ENCODE measurements around the gene DNAJB8. TPM values are rescaled to one million over a fixed set of nuclear protein-coding genes. Genes with fewer than 3 reads are reported as not detected.
A peak's percentile ranks its signal among the peaks of the same experiment; 100 is the strongest.

Gene DNAJB8
- polyA plus RNA-seq, 1 donor = not detected

GRCh38 chr3:128442949-128443348, 23.7 kb downstream of the DNAJB8 start:
- DNase-seq = no peak

- DNase-seq = no peak
Measured at GRCh38 chr3:128442070-128442469, 24.6 kb downstream of the DNAJB8 start.

- no peak for DNase-seq
Measured at GRCh38 chr3:128439226-128439625, 27.5 kb downstream of the DNAJB8 start.

DNA sequence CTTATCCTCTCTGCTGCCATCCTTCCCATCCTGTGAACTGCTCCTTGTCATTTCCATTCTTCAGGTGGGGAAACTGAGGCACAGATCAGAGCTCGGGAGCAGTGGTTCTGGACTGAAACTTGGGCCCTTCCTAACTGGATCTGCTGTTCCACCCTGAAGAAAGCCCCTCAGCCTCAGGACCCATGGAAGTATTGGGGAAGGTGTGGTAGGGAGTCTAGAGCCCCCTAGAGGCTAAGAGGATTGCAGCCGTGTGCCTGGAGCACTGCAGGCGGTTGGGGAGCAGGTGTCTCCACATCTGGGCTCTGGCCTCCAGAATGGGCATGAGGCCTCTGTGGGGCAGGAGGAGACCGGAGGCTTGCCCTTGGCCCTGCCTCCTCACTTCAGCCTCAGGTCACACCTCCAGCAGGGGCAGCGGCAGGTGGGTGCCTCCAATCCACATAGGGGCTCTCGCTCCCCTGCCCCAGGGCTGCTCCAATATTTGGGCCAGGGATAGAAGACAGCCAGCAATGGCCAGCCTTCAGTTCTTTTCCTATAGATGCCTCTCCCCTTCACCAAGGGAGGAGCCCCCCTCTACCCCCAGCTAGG, 28.1 kb downstream of the DNAJB8 start:
- no peak for DNase-seq

DNA sequence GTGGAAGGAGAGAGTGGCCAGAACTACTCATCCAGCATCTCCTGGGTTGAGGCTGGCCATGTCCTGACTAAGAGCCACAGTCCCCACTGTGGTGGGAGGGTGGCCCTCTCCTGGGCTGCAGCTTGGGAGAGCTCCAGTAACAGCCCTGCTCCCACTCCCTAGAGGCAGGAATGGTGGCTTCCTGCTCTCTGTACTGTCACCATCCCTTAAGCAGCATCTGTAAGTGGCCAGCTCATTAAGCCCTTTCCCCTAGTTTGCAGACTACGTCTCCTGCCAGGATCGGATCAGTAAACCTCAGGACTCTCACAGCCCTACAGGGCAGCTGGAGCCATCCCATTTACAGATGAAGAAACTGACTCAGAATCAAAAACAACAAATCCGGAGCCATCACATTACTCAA, 30.5 kb downstream of the DNAJB8 start:
- no peak for DNase-seq

GRCh38 chr3:128435561-128435960, 31.1 kb downstream of the DNAJB8 start:
- no peak for DNase-seq

DNA sequence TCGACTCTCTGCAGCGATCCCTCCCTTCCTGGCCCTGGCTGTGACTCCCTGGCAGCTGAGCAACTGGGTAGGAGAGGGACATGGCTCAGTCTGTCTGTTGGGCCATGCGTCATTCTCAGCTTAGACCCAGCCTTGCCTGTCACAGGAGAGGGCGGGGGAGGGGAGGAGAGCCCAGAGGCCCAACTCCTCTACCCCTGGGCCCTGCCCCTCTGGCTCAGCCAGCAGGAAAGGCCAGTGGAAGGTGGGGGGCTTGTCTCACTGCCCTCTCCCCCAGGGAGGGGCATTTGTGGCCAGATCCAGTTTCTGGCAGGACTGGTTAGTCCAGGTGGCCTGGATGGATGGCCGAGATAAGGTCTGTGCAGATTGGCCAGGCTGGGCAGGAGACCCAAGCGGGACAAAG, 31.6 kb downstream of the DNAJB8 start:
- no peak for DNase-seq

GRCh38 chr3:128434524-128434923, 32.2 kb downstream of the DNAJB8 start:
- no peak for DNase-seq

GRCh38 chr3:128433837-128434165, 32.9 kb downstream of the DNAJB8 start:
- no peak for DNase-seq

GRCh38 chr3:128432971-128433836, 33.5 kb downstream of the DNAJB8 start:
- no peak for DNase-seq

GRCh38 chr3:128432301-128432970, 34.3 kb downstream of the DNAJB8 start:
- DNase-seq = no peak

DNA sequence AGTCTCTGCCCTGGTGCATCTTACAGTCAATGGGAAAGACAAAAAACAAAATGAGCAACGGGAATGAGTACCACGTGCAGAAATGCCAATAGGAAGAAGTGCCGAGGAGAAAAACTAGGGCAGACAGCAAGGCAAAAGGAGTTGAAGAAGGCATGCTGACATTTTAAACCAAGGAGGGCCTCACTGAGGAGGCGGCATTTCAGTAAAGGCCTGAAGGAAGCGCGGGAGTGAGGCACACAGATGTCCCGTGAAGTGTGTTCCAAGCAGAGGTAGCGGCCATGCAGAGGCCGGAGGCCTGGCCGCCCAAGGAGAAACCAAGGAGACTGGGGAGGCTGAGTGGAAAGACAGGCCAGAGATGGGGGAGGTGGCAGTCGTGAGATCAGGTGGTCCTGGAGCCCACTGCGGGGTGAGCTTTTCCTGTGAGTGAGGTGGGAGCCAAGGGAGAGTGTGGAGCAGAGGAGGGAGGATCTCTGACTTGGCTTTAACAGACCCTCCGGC, 34.8 kb downstream of the DNAJB8 start:
- no peak for DNase-seq

DNA sequence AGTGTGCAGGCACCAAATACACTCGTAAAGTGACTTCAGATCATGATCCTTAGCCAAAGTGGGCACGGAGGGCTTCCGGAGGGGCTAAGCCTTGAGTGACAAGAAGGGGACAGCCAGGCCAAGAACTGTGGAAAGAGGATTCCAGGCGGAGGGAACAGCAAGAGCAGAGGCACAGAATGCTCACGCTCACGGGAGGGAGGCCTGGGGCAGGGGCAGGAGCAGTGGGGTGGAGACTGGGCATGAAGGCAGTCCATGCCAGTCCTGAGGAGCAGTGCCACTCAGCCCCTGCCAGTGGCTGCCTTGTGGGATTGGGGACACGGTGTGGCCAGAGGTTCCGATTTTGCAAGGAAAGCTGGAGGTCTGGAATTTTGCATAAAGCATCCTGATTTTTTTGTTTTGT, 36.0 kb downstream of the DNAJB8 start:
- DNase-seq = no peak

GRCh38 chr3:128430301-128430700, 36.4 kb downstream of the DNAJB8 start:
- no peak for DNase-seq

GRCh38 chr3:128429751-128430150, 36.9 kb downstream of the DNAJB8 start:
- DNase-seq = no peak

- no peak for DNase-seq
Measured at GRCh38 chr3:128429275-128429674, 37.4 kb downstream of the DNAJB8 start.

DNA sequence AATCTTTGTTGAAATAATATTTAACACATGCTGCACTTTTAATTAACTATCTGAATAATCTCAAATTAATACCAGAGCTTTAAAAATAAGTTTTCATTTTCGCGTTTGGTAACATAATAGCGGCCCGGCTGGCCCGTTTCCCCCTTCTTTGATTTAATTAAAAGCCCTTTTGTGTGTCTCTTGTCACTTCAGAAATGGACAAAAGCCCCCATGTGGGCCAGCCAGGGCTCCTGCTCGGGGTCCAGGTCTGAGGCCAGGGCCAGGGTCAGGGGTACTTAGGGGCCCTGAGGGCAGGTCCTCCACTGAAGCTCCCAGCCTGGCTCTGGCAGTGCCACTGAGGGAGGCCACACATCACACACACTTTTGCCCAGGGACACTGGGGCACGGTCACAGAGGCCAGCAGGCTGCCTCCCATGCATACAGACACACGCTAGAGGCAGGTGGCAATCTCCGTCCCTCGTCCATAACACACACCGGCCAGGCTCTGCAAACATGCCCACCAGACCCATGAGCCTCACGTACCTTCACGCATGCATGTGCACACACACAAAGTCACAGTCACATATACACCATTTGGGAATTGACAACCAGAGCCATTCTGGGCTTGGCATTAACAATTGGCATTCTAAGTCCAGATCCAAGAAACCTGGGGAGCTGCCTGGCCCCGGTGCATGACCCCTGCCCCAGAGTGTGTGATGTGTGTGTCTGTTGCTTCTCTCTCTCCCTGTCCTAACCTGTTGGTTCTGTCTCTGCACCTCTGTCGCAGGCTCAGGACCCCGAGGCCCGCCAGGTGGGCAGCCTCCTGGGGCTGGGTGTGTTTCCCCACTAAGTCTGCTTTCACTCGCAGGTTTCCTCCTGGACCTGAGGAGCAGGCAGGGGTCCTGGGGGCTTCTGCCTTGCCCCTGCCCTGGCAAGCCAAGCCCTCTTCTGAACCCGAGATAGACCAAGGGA, 38.5 kb downstream of the DNAJB8 start:
- DNase-seq = no peak

DNA sequence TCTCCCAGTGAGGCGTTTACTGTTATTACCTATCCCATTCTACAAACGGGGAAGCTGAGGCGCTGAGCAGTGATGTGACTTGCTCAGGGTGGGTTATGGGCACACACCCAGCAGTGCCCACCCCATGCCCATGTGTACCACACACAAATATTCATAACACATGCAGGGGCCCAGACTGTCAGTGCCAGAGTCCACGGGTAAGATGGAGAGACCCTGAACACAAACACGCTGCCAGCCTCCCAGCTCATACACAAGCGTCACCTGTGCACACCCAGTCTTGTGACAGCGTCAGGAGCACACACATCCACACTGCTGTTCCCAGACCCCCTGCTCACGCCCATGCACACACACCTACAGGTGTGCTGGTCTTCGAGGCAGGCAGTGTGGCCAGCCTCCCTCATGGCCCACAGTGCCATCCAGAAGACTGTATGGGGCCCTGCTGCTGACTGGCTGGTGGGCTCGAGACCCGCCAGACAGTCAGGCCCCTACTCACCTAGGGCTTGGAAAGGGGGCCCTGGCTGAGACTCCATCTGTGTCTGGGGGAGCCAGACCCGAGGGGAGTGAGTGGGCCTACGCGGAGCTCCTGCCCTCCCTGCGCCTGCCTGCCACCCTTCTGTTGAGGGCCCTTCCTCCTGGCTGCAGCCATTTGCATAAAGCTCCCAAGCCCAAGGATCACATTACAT, 39.4 kb downstream of the DNAJB8 start:
- no peak for DNase-seq

DNA sequence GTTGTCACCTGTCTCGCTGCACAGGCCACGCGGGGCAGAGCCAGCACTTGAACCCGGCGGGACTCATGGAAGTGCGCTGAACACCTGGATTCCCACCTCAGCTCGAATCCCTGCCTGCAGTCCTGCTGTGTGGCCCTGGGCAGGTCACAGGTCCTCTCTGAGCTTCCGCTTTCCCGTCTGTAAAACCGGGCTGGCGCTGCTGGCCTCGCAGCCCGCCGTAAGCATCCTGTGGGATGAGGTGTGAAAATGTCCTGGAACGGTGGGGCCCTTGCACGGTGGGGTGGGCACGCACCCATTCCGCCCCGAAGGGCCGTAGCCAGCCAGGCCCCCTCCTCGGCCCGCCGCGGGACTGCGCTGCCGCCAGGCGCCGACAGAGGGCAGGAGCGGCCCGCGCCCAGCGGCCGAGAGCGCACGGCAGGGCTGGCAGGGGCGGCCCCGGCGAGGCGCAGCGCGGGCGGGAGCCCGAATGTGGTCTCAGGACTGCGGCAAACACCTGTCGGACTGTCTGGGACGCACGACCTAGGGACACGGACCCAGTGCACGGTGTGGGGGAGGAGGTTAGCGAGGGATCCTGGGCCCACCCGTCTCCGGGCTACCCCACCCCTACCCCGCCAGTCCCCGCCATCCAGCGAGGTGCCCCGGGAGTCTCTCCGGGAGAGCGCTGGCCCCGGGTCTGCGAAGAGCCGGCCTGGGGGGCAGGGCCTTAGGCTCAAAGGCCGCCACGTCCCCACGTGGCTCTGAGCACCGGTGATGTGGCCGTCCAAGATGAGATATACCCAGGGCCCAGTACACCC, 40.4 kb downstream of the DNAJB8 start:
- DNase-seq = peak; percentile 56

DNA sequence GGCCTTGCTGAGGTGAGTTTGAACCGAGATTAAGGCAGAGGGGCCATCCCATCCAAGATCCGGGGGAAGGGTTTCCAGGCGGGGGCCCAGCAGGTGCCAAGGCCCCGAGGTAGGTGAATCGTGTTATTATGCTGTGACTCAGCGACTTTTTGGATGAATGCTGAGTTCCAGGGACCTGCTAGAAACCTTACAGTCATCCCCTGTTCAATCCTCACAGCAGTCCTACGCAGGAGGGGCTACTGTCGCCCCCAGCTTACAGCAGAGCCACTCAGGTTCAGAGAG, 40.9 kb downstream of the DNAJB8 start:
- DNase-seq = no peak

DNA sequence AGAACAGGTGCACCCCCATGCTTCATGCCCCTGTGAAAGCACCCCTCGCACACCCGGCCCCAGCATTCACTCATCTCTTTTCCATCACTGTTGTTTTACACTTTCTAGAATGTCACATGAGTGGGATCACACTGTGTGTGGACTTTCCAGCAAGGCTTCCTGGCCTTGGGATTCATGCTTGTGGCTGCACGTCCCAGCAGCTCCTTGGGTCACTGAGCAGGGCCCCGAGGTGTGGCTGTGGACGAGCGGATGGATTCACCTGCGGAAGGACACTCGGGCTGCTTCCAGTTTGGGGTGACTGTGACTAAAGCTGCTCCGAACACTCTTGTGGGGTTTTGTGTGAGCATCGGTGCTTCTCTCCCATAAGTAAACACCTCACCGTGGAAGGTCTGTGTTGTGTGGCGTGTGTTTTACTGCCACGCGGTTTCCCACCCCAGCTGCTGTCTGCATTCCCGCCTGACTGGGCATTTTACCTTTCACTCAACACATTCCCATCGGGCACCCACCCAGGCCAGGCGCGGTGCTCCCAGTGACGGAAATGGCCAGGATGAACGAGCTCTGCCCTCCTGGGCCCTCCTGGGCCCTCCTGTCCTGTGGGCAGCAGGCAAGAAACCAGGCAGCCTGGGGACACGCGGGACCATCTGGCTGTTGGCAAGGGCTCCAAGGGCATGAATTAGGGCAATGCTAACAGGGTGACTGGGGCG, 41.4 kb downstream of the DNAJB8 start:
- no peak for DNase-seq
